HG02642 (cell line): ENCODE results near the gene TAF15.
A peak's percentile ranks its signal among the peaks of the same experiment; 100 is the strongest.

Experiments used
- ATAC-seq: cut with Tn5 transposase; IDR thresholded peaks from one replicate; pipeline ENCODE4 v1.9.1; 2021; ENCODE audit warnings: mild to moderate bottlenecking; ENCODE audit not compliant: unreplicated experiment, poor library complexity

Gene TAF15

GRCh38 chr17:35808962-35809854, at the start of gene TAF15:
Gene TAF15 (plus strand): TSS chr17:35809484. CDS start chr17:35809570, 86 bp downstream.
- peak; percentile 96 for ATAC-seq

- no peak for ATAC-seq
Measured at GRCh38 chr17:35760587-35760986, 48.7 kb upstream of the TAF15 start, which contains the start of gene C17orf50. Gene C17orf50 (plus strand): TSS chr17:35760887. CDS start chr17:35760942, 55 bp downstream.

GRCh38 chr17:35761601-35762000, 47.7 kb upstream of the TAF15 start:
- no peak for ATAC-seq

- no peak for ATAC-seq
Measured at GRCh38 chr17:35763767-35764122, 45.5 kb upstream of the TAF15 start.

- ATAC-seq: peak; percentile 93
Measured at GRCh38 chr17:35764123-35764991, 44.9 kb upstream of the TAF15 start.

GRCh38 chr17:35765086-35765710, 44.1 kb upstream of the TAF15 start:
- no peak for ATAC-seq

- ATAC-seq: no peak
Measured at GRCh38 chr17:35765756-35766488, 43.4 kb upstream of the TAF15 start.

GRCh38 chr17:35766489-35766877, 42.8 kb upstream of the TAF15 start:
- no peak for ATAC-seq

- ATAC-seq: no peak
Measured at GRCh38 chr17:35766903-35767510, 42.3 kb upstream of the TAF15 start.

- no peak for ATAC-seq
Measured at GRCh38 chr17:35768797-35769196, 40.5 kb upstream of the TAF15 start.

GRCh38 chr17:35769895-35770486, 39.3 kb upstream of the TAF15 start:
- ATAC-seq: no peak

- ATAC-seq: no peak
Measured at GRCh38 chr17:35773129-35773528, 36.2 kb upstream of the TAF15 start.

GRCh38 chr17:35773679-35774425, 35.4 kb upstream of the TAF15 start:
- ATAC-seq: no peak

GRCh38 chr17:35774499-35774898, 34.8 kb upstream of the TAF15 start:
- no peak for ATAC-seq

GRCh38 chr17:35775039-35775438, 34.2 kb upstream of the TAF15 start:
- no peak for ATAC-seq

GRCh38 chr17:35775583-35775982, 33.7 kb upstream of the TAF15 start:
- ATAC-seq: no peak

GRCh38 chr17:35778641-35779196, 30.6 kb upstream of the TAF15 start:
- ATAC-seq: no peak

GRCh38 chr17:35780950-35781349, 28.3 kb upstream of the TAF15 start:
- no peak for ATAC-seq
